ENCODE measurements around the gene SCT. TPM values are rescaled to one million over a fixed set of nuclear protein-coding genes. Genes with fewer than 3 reads are reported as not detected.

SCT gene
- total RNA-seq, 4 donors from 2014 or later: not detected

GRCh38 chr11:618856-619627, 7.9 kb downstream of the SCT start:
- Histone ChIP-seq H3K4me1 (peaks cover 14 to 37% (median 25%) of the 10 kb centered on the region in 4 donors), H3K9me3 (no peaks in the 10 kb centered on the region), H3K27ac (replicated peaks in 1 of 4) (no peak overlapping the region), H3K36me3 (peaks cover 0 to 55% (median 33%) of the 10 kb centered on the region in 4 donors), H3K4me3 (no peak overlapping the region), H3K27me3 (peaks cover 0 to 11% (median 0%) of the 10 kb centered on the region in 4 donors)
- intact Hi-C loops (cut with DNase I): no loop called here
- no peak for TF ChIP-seq EP300 (IDR thresholded peaks at IDR 0.05)
- no peak for TF ChIP-seq CTCF (IDR thresholded peaks at IDR 0.05)
- no peak for TF ChIP-seq POLR2A (IDR thresholded peaks at IDR 0.05; ENCODE audit: low read depth)
- no peak for TF ChIP-seq POLR2AphosphoS5 (IDR thresholded peaks at IDR 0.05)
- WGBS: 89% methylated on average over 16 of the region's 24 CpGs
- DNase-seq (ENCODE audit: extremely low spot score): no peak

- Histone ChIP-seq H3K27me3 (peaks cover 0 to 2% (median 0%) of the 10 kb centered on the region in 4 donors), H3K36me3 (peaks cover 3 to 56% (median 36%) of the 10 kb centered on the region in 4 donors), H3K27ac (replicated peaks in 1 of 4) (no peak overlapping the region), H3K9me3 (no peaks in the 10 kb centered on the region), H3K4me3 (no peak overlapping the region), H3K4me1 (peaks cover 21 to 47% (median 34%) of the 10 kb centered on the region in 4 donors)
- TF ChIP-seq EP300 (IDR thresholded peaks at IDR 0.05): no peak
- no peak for TF ChIP-seq POLR2A (IDR thresholded peaks at IDR 0.05; ENCODE audit: low read depth)
- no peak for TF ChIP-seq POLR2AphosphoS5 (IDR thresholded peaks at IDR 0.05)
- no peak for TF ChIP-seq CTCF (IDR thresholded peaks at IDR 0.05)
- 91% methylated on average over 21 of the region's 25 CpGs for WGBS
- intact Hi-C loops (cut with DNase I): no loop called here
- DNase-seq (ENCODE audit: extremely low spot score): no peak
These were observed 8.9 kb downstream of the SCT start for GRCh38 chr11:617912-618682.

- intact Hi-C loops (cut with DNase I): no loop called here
- no peak for DNase-seq (ENCODE audit: extremely low spot score)
- H3K4me1 ChIP-seq: peaks cover 23 to 54% (median 41%) of the 10 kb centered on the region in 4 donors
- peaks cover 11 to 57% (median 38%) of the 10 kb centered on the region in 4 donors for H3K36me3 ChIP-seq
- 92% methylated on average over 29 of the region's 57 CpGs for WGBS
- H3K27ac ChIP-seq (replicated peaks in 1 of 4): no peak overlapping the region
- TF ChIP-seq EP300 (IDR thresholded peaks at IDR 0.05): no peak
- no peak for TF ChIP-seq POLR2AphosphoS5 (IDR thresholded peaks at IDR 0.05)
- no peak for TF ChIP-seq CTCF (IDR thresholded peaks at IDR 0.05)
- TF ChIP-seq POLR2A (IDR thresholded peaks at IDR 0.05; ENCODE audit: low read depth): no peak
- H3K27me3 ChIP-seq: no peaks in the 10 kb centered on the region
- no peaks in the 10 kb centered on the region for H3K9me3 ChIP-seq
- H3K4me3 ChIP-seq: no peak overlapping the region
These were observed 9.6 kb downstream of the SCT start for GRCh38 chr11:617199-617911.

- 74% methylated on average over 33 of the region's 39 CpGs for WGBS
- Histone ChIP-seq H3K4me1 (peaks cover 23 to 57% (median 43%) of the 10 kb centered on the region in 4 donors), H3K36me3 (peaks cover 17 to 57% (median 42%) of the 10 kb centered on the region in 4 donors), H3K4me3 (peak overlapping the region; percentile 69 to 77 (median 70)), H3K9me3 (no peaks in the 10 kb centered on the region), H3K27ac (replicated peaks in 1 of 4) (peak overlapping the region; percentile 87 to 96 (median 90)), H3K27me3 (no peaks in the 10 kb centered on the region)
- TF ChIP-seq POLR2A (IDR thresholded peaks at IDR 0.05; ENCODE audit: low read depth): no peak
- TF ChIP-seq EP300 (IDR thresholded peaks at IDR 0.05): no peak
- no peak for TF ChIP-seq POLR2AphosphoS5 (IDR thresholded peaks at IDR 0.05)
- no peak for TF ChIP-seq CTCF (IDR thresholded peaks at IDR 0.05)
- no peak for DNase-seq (ENCODE audit: extremely low spot score)
- intact Hi-C loops (cut with DNase I): no loop called here
These were observed 10.4 kb downstream of the SCT start for GRCh38 chr11:616320-617198.

Measured in esophagus muscularis mucosa (tissue), 4 donors.